COR-L47 (cell line): ENCODE data around the gene SLC1A2.

Experiments used
- DNase-seq: peaks from one replicate; lab custom pipeline; 2025; lab: John Stamatoyannopoulos, UW

Gene SLC1A2

DNA sequence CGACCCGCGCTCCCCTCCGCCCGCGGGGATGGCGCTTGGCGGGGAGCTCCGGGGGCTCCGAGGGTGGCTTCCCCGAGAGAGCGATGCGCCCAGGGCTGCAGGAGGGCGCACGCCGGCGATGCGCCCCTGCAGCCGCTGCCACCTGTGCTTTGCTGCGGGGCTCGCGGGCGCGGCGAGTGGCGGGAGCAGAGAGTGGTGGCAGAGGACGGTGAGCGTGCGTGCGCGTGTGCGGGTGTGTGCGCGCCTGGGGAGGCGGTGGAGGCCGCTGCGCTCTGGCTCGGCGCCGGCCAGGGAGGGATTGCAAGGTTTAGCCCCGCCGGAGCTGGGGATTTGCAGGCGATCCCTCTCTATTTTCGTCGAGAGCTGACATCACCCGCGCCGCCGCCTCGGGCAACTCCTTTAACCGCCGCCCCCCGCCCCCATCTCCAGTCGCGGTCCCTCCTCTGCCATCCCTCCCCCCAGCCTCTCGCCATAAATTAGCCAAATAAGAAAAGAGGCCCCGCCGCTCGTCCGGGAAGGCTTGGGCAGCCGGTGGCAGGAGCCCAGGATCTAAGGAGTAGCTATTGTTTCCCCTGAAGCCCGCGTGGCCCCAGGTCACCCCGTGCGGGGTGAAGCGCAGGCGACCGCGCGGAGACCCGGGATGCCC lies at the start of gene SLC1A2:
TSS of gene SLC1A2 (minus strand) at position 375 of the 646 bp plus-strand sequence. CDS start 592 bp downstream, outside the sequence.
- peak; percentile 83 for DNase-seq

DNA sequence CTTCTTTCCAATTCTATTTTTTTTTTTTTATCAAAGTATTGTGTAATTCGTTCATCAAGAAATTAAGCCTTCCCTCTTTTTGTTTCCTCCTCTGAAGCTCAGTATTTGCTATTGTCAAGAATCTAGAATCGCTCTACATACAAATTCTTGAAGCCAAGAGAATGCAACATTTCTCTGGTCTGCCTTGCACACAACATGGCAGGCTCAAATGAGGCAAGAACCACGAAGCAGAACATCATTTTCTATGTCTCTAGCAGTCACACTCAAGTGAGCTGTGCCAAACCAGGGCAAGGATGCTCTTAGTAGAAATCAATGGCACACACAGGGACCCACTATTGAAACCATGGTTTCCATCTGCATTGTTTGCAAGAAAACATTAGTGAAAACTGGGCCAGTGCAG lies 46.7 kb upstream of the SLC1A2 start:
- DNase-seq: no peak

DNA sequence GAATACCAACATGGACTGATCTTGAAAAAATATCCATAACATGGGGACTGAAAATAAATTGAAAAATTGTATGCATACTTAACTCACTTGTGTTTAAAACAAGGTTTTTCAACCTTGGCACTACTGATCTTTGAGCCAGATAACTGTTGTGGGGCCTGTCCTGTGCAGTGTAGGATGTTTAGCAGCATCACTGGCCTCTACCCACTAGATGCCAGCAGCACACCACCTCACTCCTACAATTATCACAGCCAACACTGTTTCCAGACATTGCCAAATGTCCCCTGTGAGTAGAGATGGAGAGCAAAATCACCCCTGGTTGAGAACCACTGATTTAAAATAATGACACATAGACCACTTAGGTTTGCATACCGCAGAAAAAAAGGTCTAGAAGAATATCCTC lies 45.0 kb upstream of the SLC1A2 start:
- peak; percentile 15 for DNase-seq

DNA sequence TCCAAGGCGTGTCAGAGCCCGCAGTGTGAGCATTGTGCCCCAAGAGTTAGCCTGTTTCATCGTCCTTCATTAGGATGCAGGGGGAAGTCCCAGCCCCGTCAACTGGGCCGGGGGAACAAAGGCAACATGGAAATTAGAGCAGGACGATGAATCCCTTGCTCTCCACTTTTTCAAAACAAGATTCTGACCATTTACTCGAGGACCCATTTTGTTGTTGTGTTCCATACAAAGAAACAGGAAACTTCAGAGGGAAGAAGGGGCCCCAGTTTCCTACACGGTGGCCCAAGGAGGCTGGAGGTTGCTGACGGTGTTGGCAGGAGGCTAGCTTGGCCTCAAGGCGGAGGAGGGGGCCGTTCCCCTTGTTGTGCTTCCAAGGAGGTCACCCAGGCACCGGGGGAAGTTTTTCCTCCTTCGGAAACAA lies 44.0 kb upstream of the SLC1A2 start:
- DNase-seq: no peak

DNA sequence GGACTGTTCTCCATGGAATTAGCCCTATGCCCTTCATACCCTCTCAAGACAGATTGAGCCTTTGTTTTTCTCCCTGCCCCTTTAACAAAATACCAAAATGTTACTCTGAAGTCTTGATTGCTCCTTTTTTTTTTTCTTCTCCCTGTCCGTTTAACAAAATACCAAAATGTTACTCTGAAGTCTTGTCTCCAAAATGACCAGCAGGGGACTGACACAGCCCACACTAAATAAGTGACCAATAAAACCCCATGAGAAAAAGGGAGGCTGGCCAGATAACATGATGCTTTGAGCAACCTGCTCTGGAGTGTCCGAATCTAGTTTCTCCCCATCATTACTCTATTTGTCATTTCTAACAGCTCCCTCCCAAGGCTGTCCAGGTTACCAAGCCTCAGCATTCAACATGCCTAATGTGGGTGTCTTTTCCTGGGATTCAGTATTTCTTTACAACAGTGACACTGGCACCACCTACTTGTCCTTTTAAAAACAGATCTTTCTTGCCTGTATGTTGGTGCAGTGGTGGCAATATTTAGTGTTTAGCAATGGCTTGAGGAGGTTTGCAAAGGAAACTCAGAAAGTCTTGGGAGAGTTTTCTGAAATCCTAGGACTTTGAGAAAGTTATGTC lies 42.7 kb upstream of the SLC1A2 start:
- no peak for DNase-seq

DNA sequence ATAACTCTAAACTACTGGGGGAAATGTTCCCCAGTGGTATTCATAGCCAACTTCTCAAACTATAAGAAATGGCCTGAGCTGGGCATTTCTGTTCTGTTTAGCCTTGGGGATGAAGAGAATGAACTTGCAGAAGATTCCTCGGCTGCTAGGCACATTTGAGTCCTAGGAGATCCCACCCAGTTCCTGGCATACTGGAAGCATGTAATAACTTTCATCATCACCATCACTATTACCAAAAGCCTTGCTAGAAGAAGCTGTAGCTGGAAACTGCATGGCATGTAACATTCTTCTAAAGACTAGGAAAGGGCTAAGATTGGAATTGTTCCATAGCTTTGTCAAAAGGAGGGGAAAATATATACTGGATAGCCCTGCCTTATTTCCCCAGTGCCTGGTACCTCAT lies 40.1 kb upstream of the SLC1A2 start:
- no peak for DNase-seq

DNA sequence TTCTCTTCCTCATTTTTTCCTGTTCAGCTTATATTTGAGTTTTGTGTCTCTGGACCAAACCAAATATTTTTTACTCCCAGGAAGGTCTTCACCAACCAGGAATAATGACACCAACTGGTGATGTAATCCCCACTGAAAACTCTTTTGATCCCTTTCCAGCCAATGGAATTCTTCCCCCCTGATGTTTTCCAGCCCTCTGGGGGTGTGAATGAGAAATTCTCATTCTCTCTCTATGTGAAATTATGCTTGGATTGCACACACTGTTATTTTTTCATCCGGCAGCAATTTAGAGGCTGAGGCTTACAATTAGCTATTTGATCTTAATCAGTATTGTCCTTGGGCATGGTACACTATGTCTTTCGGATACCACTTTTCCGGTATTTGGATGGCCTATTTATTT lies 39.5 kb upstream of the SLC1A2 start:
- DNase-seq: no peak

DNA sequence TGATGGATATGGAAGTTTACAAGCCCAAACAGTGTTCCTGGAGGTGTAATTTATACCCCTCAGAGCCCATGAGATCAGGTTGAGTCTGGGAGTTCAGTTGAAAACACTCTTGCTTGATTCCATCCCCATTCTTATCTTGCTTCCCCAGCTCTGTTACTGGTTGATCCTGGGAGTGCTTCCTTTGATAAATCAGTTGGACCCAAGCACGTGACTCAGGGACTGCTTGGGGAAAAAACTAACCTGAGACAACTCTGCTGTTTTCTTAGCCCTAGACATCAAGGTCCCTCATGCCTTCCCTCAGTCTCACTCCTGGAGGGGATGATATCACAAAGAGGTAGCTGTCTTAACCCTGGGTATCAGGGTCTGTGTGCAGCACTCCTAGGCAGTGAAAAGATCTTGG lies 35.0 kb upstream of the SLC1A2 start:
- no peak for DNase-seq

DNA sequence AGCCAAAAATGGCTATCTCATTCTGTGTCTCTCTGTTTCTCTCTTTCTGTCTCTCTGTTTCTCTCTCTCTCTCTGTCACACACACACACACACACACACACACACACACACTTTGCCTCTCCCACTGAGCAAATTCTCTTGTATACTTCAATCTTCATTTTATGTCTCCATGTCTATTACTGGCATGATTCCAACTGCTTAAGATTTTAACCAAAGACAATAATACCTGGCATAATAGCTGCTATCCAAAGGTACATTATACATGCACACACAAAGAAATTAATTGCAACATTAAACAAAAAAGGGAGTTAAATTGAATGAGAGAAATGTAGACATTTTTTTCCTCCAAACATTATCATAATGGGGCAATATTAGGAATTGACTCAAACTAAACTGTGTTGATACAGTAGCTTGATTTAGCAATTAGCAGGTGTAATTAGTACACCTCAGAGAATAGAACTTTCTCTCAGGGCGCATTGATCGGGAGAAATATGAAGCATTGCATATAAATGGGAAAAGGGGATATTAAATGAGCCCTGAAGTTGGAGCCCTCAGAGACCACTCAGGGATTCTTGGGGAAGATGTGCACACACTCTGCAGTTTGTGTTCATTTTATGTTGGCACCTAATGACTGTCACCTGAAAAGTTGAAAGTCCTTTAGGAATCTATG lies 17.4 kb upstream of the SLC1A2 start:
- DNase-seq: peak; percentile 23

DNA sequence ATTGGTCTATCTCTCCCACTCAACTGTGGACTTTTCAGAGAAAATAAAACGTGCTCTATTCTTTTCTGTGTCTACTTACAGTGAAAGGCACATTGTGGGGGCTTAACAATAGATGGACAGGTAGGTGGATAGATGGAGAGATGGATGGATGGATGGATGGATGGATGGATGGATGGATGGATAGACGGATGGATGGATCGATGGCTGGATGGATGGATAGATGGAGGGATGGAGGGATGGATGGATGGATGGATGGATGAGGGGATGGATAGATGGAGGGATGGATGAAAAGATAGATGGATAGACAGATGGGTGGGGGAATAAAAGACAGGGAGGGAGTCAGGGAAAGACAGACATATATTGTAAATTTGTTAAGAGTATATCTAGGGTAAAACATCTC lies 14.2 kb upstream of the SLC1A2 start:
- DNase-seq: no peak

DNA sequence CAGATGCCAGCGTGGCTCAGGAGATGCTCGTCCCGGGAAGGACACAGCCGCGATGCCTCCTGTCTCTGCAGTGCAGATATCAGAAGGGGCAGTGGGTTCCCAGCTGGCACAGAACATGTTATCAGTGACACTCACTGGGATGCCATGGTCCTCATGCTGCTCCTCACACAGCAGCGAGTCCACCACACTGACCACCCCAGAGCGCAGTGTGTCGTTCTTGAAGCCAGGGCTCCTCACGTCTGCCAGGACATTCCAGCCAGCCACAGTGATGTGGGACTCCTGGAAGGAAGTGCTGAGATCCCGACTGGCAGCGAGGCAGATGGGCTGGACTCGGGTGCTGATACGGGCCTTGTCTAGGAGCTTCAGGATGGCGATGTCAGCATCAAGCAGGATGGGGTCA lies 13.1 kb upstream of the SLC1A2 start:
- DNase-seq: no peak

DNA sequence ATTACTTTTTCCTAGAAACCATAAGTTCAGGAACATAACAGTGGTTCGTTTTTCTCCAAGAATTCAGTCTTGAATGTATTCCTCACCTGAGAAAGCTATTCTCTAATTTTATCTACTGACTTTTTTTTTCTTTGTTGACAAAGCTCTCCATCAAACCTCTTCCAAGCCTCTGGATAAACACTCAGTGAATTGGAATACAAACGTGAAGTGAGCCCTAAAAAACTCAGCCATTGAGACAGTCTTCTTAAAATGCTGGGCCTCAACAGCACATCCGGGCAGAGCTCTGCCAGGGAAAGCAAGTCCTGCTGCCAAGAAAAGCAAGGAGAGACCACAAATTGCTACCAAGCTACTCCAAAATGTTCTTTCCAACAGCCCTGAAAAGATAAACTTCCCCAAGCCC lies 7.7 kb upstream of the SLC1A2 start:
- no peak for DNase-seq

DNA sequence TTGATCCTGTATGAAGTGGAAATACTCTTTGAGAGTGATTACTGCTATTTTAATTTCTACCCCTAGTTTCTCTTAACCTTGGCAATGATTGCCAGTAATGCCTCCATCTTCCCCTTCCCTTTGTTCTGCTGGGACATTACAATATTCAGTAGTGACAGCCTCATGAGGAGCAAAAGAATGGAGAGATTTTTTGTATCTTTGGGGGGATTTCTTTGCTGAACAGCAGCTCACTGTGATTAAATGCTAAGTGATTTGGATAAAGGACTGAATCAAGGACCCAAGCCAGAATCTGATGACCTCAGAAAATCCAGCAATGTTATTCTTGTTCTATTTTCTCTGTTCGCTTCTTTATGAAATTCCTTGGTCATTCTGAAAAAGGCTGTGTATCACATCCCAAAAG lies 7.0 kb upstream of the SLC1A2 start:
- no peak for DNase-seq

DNA sequence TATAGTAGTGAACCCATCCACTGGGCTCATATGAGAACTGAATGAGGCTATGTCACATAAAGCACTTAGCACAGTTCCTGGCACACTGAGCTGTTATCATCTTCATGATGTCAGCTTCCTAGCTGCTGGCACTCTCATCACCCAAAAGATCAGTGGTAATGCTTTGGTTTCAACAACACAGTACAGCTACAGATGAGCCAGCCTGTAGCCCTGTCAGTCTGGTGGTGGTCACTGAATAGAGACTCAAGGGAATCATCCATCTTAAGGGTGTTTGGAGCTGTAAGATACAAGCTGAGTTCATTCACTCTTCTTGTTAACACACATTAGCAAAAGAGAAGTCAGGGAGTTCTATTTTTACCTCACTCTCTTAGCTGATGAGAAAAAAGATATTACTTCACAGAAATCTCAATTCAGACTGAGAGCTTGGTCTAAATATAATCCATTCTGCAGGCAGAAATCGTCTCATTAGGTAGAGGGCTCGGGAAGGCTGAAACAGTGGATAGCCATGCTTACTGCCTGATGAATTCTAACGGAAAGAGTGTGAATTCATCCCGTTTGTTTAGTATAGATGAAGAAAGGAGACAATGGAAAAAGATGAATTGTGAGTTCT lies 6.3 kb upstream of the SLC1A2 start:
- DNase-seq: no peak

DNA sequence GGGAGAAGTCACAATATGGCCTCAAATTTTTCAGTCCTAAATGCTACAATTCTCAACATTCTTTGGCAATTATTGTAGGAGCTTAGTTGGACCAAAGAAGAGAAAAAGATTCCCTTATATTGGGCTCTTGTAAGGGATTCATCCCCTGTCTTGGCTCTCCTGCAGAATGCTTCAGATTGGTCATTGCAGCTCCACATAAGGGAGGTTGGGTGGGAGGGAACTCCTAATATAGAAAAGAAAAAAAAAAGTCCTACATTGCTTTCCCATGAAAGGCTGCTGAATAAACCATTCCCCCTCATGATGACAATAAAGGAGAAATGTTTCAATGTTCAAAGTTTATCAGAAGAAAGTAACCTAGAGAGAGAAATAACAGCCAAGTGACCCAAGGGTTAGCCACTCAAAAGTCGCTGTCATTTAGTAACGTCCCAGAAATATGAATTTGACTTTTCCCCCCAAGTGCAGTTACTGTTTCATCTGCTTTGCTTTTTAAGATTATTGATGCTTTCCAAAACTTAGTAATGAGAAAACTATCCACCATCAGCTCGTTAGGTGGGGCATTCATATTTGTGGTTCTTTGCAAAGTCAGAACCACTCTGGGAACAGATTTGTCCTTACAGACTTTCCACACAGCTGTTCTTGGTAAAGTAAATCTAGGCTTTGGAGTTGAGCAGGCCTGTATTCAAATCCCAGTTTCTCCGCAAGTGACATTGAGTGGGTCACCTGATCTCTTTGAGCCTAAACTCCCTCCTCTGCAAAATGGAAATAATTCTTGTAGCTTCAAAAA lies 5.0 kb upstream of the SLC1A2 start:
- DNase-seq: no peak

DNA sequence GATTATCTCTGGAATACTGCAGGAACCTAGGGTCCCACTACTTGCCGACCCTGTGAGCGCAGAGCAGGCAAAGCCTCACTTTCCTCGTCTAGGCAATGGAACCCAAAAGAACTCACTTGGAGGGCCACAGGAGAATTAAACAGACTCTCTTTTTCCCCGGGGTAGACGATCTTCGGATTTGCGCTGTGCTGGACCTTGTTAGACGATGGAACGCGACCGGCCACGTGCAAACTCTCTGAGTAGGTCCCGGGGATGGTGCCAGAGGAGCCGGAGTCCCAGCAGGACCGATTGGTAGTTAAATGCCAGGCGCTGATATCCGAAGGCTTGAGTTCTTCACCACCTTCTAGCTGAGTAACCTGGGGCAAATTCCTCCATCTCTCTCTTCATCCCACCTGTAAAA lies 1.0 kb upstream of the SLC1A2 start:
- no peak for DNase-seq

DNA sequence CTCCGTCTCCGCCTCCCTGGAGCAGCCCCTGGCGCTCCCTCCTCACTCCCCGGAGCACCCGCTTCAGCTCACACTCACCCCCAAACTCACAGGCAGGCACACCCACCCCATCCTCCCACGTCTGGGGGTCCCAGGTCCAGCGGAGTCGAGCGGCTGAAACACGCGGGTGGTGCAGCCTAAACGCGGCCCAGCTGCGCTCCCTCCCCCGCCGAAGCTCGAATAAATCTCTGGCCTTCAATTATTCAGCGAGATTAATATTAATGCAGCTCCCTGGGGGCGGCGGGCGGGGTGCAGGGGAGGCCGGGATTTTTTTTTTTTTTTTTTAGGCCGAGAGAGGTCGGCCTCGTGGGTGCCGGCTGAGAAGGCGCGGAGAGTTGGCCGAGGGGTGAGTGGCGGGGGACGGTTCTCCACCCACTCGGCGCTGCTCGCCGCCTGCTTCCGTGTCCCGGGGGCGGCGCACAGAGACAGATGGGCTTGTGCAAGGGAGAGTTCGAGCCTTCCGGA lies 524 bp upstream of the SLC1A2 start:
- DNase-seq: no peak

DNA sequence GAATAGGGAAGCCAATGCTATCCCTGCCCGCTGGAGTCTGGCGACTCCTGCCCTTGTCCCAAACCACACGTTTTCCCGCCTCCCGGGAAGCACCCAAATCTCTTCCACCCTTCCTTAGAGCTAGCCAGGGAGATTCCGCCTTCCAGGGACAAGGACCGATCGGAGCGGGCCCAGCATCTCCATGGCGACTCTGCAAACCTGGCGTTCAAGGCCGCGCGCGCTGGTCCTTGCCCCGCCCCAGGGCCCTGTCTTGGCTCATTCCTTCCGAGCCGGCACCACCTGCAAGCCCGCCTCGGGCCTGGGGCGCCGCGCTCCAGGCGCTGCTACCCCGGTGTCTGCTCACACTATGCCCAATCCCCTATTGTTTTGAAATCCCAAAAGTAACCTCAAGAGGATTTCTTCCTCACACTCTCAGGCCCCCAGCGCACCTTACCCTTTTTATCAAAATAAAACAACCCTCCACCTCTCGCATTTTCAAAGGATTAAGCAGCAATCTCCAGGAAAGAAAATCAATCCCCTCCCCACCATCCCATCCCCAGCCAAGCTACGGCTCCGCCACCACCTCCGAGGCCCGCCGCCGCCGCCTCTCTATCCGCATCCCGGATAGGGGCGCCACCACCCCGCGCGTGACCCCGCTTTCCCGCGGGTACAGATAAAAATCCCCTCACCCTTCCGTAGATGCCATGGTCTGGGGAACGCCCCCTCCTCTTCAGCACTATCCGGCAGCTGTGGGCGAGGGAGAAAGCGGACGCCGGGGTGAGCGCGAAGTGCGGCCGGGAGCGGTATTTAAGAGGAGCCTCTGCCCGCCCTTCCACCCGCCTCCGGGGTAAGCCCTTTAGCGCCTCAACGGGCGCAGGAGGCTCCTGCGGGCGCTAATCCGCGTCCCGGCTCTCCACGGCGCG lies 825 bp downstream of the SLC1A2 start:
- DNase-seq: peak; percentile 65

DNA sequence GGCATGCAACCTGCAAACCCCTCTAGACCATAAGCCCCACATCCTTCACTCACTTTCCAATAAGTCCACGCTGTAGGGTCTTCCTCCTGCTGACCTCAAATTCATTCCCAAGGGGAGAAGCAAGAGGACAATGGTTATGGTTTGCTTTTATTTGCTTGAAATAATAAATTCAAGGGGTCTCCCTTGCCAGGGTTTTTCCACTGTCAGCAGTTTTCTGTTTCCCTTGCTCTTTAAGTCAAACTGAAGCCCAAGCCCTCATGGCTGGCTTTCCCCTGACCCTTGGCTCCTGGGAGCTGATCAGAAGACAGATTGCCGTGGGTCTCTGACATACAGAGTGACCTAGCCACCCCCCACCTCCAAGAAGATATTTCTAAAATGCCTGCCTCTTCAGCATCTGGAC lies 3.9 kb downstream of the SLC1A2 start:
- no peak for DNase-seq

DNA sequence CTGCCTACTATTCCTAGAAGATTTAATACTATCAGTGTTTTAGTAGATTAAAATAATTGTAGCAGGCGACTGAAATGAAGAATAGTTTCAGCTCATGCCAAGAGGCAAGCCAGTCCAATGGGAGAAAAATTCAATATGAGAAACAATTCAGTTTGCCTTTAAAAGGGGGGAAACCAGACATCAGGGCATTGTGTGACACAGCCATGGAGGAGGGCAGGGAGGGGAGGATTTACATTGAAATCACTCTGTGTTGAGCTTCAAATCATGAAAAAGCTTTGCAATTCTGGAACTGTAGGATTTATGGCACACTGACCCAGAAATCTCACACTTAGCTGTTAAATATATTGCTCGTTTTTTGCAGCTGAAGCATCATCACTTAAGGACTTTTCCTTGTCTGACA lies 4.6 kb downstream of the SLC1A2 start:
- DNase-seq: no peak

DNA sequence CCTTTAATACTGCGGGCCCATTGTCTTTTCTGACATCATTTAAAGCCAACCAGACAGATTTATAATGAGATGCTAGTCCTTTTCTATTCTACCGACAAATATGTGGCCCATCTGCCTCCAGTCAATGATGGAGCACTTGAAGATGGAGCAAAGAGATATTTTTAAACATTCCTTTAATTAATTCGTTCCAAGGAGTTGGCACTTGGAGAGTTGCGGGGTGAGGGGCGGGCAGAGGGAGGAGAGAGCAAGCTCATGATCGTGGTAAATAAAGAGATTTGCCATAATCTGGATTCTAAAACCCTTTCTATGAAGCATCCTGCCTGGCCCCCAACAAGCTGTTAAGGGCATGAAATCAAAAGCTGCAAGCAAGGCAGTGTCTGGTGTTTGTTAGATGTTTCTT lies 5.0 kb downstream of the SLC1A2 start:
- DNase-seq: no peak
